B cell (primary cell): ENCODE results near the gene CPNE4. TPM values are rescaled to one million over a fixed set of nuclear protein-coding genes. Genes with fewer than 3 reads are reported as not detected.

ENCODE experiments used
- ATAC-seq: fragments of 200-7000 bp; cut with Tn5 transposase; one replicate; pipeline ENCODE4 v1.10.0; 2021; ENCODE audit warnings: low read depth, mild to moderate bottlenecking, moderate number of reproducible peaks, moderate library complexity
- CTCF ChIA-PET: fragments of 350-600 bp; sonication (Branson Sonifier 250); formaldehyde crosslinking; loops from one replicate; lab custom pipeline; 2021; ENCODE audit warnings: antibody characterized with exemption, inconsistent platforms; lab: Charles Lee
- POLR2A ChIA-PET: fragments of 350-600 bp; sonication (Branson Sonifier 250); formaldehyde crosslinking; loops from one replicate; lab custom pipeline; 2021; ENCODE audit warnings: antibody characterized with exemption; lab: Charles Lee
- DNase-seq: peaks from one replicate; pipeline ENCODE4 v3.0.0; 2013
- H2AFZ ChIP-seq: 2 replicates; pipeline ENCODE4 v1.6.1; 2012; ENCODE audit warnings: mild to moderate bottlenecking, low read depth, low read length; ENCODE audit not compliant: insufficient read depth, poor library complexity, severe bottlenecking
- H3K27ac ChIP-seq, 2 donors: 1 replicate in 1 of 2; 2 replicates in 1 of 2; pipeline ENCODE4 v1.5.1; 2012 to 2013; ENCODE audit warnings: low read length in 2 of 2, mild to moderate bottlenecking in 2 of 2, moderate library complexity in 1 of 2
- H3K27me3 ChIP-seq, 4 experiments: fragments of 200-600 bp in 1 of 4; sonication (generic) in 1 of 4; replicated peaks in 1 of 4; 1 replicate in 2 of 4; 2 replicates in 2 of 4; pipeline versions ENCODE4 v1.6.1 to v1.7.0; 2013 to 2016; ENCODE audit warnings: low read length in 3 of 4, mild to moderate bottlenecking in 2 of 4, mixed read lengths in 1 of 4, moderate library complexity in 1 of 4; ENCODE audit not compliant: insufficient read depth in 4 of 4, control insufficient read depth in 3 of 4; ENCODE audit errors: control extremely low read depth in 1 of 4
- H3K36me3 ChIP-seq, 2 experiments: replicated peaks in 1 of 2; 1 replicate in 1 of 2; 2 replicates in 1 of 2; pipeline versions ENCODE4 v1.6.1 to v1.7.1; 2013; ENCODE audit warnings: low read length in 1 of 2; ENCODE audit not compliant: insufficient read depth in 2 of 2, control insufficient read depth in 1 of 2; ENCODE audit errors: control extremely low read depth in 1 of 2, extremely low read depth in 1 of 2
- H3K4me1 ChIP-seq, 2 donors: fragments of 200-600 bp in 1 of 2; sonication (generic) in 1 of 2; 1 replicate in 1 of 2; 2 replicates in 1 of 2; pipeline versions ENCODE4 v1.5.1 to v1.6.1; 2013 to 2017; ENCODE audit warnings: low read length in 2 of 2; ENCODE audit not compliant: control insufficient read depth in 2 of 2, insufficient read depth in 2 of 2
- H3K4me2 ChIP-seq: replicated peaks from 2 replicates; pipeline ENCODE3; 2012; ENCODE audit warnings: mild to moderate bottlenecking, low read depth, low read length; ENCODE audit not compliant: poor library complexity, severe bottlenecking
- H3K4me3 ChIP-seq, 5 experiments: fragments of 200-600 bp in 1 of 5; sonication (generic) in 1 of 5; 1 replicate in 3 of 5; 2 replicates in 2 of 5; pipeline versions ENCODE4 v1.5.1 to v1.7.0; 2011 to 2016; ENCODE audit warnings: low read length in 4 of 5, mild to moderate bottlenecking in 4 of 5, low read depth in 2 of 5, control low read depth in 1 of 5, moderate library complexity in 1 of 5; ENCODE audit not compliant: insufficient read depth in 1 of 5; ENCODE audit errors: control extremely low read depth in 1 of 5, extremely low read depth in 1 of 5
- H3K79me2 ChIP-seq: fragments of 200-600 bp; sonication (generic); one replicate; pipeline ENCODE4 v1.6.0; 2016; ENCODE audit warnings: low read length; ENCODE audit not compliant: control insufficient read depth, insufficient read depth
- H3K9ac ChIP-seq: fragments of 200-600 bp; sonication (generic); 2 replicates; pipeline ENCODE4 v1.6.1; 2017; ENCODE audit warnings: mild to moderate bottlenecking, low read length, moderate library complexity
- H3K9me3 ChIP-seq, 3 donors: one replicate each; pipeline versions ENCODE4 v1.6.1 to v1.7.1; 2013; ENCODE audit warnings: low read length in 2 of 3; ENCODE audit not compliant: control insufficient read depth in 2 of 3, insufficient read depth in 1 of 3; ENCODE audit errors: control extremely low read depth in 1 of 3
- H4K20me1 ChIP-seq: 2 replicates; pipeline ENCODE4 v1.6.0; 2012; ENCODE audit warnings: mild to moderate bottlenecking, low read length; ENCODE audit not compliant: insufficient read depth, control insufficient read depth, poor library complexity, severe bottlenecking
- H3K27ac Mint-ChIP-seq: one replicate; pipeline ENCODE4 v1.8.0; 2021; ENCODE audit warnings: mixed read lengths
- H3K27me3 Mint-ChIP-seq: one replicate; pipeline ENCODE4 v1.8.0; 2021; ENCODE audit warnings: mixed read lengths
- H3K4me1 Mint-ChIP-seq: one replicate; pipeline ENCODE4 v1.8.0; 2021; ENCODE audit warnings: mixed read lengths
- H3K4me3 Mint-ChIP-seq: one replicate; pipeline ENCODE4 v1.8.0; 2021; ENCODE audit warnings: mixed read lengths
- H3K9me3 Mint-ChIP-seq: one replicate; pipeline ENCODE4 v1.8.0; 2022; ENCODE audit warnings: mixed read lengths; ENCODE audit not compliant: insufficient read depth
- EZH2 ChIP-seq: IDR thresholded peaks from 2 replicates; pipeline ENCODE4 v1.6.1; 2012; ENCODE audit warnings: borderline replicate concordance, low read depth, mild to moderate bottlenecking, moderate library complexity, low read length; ENCODE audit not compliant: insufficient read depth, poor library complexity, severe bottlenecking
- WGBS: methylation state at CpG from one replicate; pipeline ENCODE4 v1.1.5; 2013; ENCODE audit warnings: missing lambda C conversion rate; ENCODE audit not compliant: insufficient coverage; 5-methylcytosine and 5-hydroxymethylcytosine counted together
- intact Hi-C: fragments of 100-400 bp; cut with micrococcal nuclease; formaldehyde crosslinking; loops from one replicate; pipeline ENCODE4 v1.10.0; 2022
- polyA plus RNA-seq: library from polyadenylated mRNA; depleted of rRNA; stranded (reverse); fragments of >200 nt; gene quantifications from 2 replicates; pipeline ENCODE4 v1.2.3, GENCODE V29; 2012
- total RNA-seq, 2 donors: library from RNA; stranded (reverse); fragments of 120-200 nt in 1 of 2; gene quantifications; 1 replicate in 1 of 2; 2 replicates in 1 of 2; pipeline versions ENCODE4 v1.2.3 to v1.2.4, GENCODE V29; 2013 to 2022
- TF ChIP-seq, protein P1 (sequence below): fragments of 200-600 bp; IDR thresholded peaks from one replicate; pipeline ENCODE4 v1.8.0; 2022; ENCODE audit warnings: antibody characterized with exemption, mild to moderate bottlenecking

The CPNE4 gene
- total and polyA plus RNA-seq, 2 donors (not counting 1 experiment from before 2014, with no cell fraction given), result not detected

GRCh38 chr3:131553495-131554247 is 481.1 kb downstream of the CPNE4 start:
- H3K4me1 ChIP-seq, result no peaks in the 10 kb centered on the region
- no peak for ATAC-seq
- Mint-ChIP-seq H3K9me3 (no peaks in the 10 kb centered on the region), H3K27ac (no peak overlapping the region), H3K4me1 (no peaks in the 10 kb centered on the region), H3K4me3 (no peak overlapping the region), H3K27me3 (peaks cover 17% of the 10 kb centered on the region)
- no peak overlapping the region for H3K4me3 ChIP-seq
- H3K36me3 ChIP-seq, result no peaks in the 10 kb centered on the region
- no peak overlapping the region for H3K9ac ChIP-seq
- H3K27me3 ChIP-seq, result no peaks in the 10 kb centered on the region
- ChIA-PET POLR2A (no interaction called here), CTCF (no interaction called here)
- no peaks in the 10 kb centered on the region for H3K79me2 ChIP-seq
- WGBS, result 81% methylated on average over 2 of the region's 3 CpGs
- no peak overlapping the region for H3K4me2 ChIP-seq
- DNase-seq, result no peak
- intact Hi-C loops, result no loop called here
- H2AFZ ChIP-seq, result no peak overlapping the region
- no peak for TF ChIP-seq EZH2
- TF ChIP-seq, protein P1, sequence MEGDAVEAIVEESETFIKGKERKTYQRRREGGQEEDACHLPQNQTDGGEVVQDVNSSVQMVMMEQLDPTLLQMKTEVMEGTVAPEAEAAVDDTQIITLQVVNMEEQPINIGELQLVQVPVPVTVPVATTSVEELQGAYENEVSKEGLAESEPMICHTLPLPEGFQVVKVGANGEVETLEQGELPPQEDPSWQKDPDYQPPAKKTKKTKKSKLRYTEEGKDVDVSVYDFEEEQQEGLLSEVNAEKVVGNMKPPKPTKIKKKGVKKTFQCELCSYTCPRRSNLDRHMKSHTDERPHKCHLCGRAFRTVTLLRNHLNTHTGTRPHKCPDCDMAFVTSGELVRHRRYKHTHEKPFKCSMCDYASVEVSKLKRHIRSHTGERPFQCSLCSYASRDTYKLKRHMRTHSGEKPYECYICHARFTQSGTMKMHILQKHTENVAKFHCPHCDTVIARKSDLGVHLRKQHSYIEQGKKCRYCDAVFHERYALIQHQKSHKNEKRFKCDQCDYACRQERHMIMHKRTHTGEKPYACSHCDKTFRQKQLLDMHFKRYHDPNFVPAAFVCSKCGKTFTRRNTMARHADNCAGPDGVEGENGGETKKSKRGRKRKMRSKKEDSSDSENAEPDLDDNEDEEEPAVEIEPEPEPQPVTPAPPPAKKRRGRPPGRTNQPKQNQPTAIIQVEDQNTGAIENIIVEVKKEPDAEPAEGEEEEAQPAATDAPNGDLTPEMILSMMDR, result no peak
- H4K20me1 ChIP-seq, result no peaks in the 10 kb centered on the region
- no peak overlapping the region for H3K27ac ChIP-seq
- H3K9me3 ChIP-seq, result no peaks in the 10 kb centered on the region

DNA sequence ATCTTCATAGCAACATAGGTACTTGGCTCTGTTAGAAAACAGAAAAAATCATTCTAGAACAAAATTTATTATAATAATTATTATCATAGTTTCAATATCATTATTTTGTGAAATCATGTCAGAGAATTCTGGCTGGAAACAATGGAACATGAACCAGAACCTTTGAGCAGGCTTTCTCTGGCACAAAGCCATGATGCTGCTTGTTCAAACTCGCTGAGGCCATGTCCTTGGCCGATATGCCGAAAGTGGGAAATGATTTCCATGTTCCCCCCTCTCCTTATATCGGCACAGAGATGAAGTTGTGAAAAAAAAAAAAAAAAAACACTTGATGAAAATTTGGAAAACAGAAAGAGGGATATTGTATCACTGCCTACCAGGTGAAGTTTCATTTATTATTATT is 483.1 kb downstream of the CPNE4 start:
- TF ChIP-seq, protein P1, result no peak
- no peak for TF ChIP-seq EZH2
- Mint-ChIP-seq H3K9me3 (no peaks in the 10 kb centered on the region), H3K27me3 (peaks cover 24% of the 10 kb centered on the region), H3K27ac (no peak overlapping the region), H3K4me3 (no peak overlapping the region), H3K4me1 (no peaks in the 10 kb centered on the region)
- CTCF ChIA-PET, result no interaction called here
- no peak overlapping the region for H3K9ac ChIP-seq
- no peak for DNase-seq
- no peak overlapping the region for H3K4me3 ChIP-seq
- ATAC-seq, result no peak
- H4K20me1 ChIP-seq, result no peaks in the 10 kb centered on the region
- no peaks in the 10 kb centered on the region for H3K79me2 ChIP-seq
- H3K27me3 ChIP-seq, result no peaks in the 10 kb centered on the region
- no peak overlapping the region for H3K27ac ChIP-seq
- intact Hi-C loops, result no loop called here
- POLR2A ChIA-PET, result no interaction called here
- no peaks in the 10 kb centered on the region for H3K36me3 ChIP-seq
- no peak overlapping the region for H3K4me2 ChIP-seq
- H3K4me1 ChIP-seq, result no peaks in the 10 kb centered on the region
- H2AFZ ChIP-seq, result no peak overlapping the region
- WGBS, result 86% methylated on average over 1 of the region's 4 CpGs
- H3K9me3 ChIP-seq, result no peaks in the 10 kb centered on the region
